Psoas muscle (tissue), 8 donors: ENCODE results near the gene STXBP5. TPM values are rescaled to one million over a fixed set of nuclear protein-coding genes. Genes with fewer than 3 reads are reported as not detected.

ENCODE experiments used
- ATAC-seq, 4 donors: fragments of 200-7000 bp; cut with Tn5 transposase; one replicate each; pipeline ENCODE4 v1.9.1; 2020; ENCODE audit warnings: moderate library complexity in 3 of 4, mild to moderate bottlenecking in 2 of 4
- DNase-seq, 2 donors: peaks; one replicate each; pipeline ENCODE4 v3.0.0-alpha.2; 2020
- H3K27ac ChIP-seq: fragments of 200-600 bp; one replicate; pipeline ENCODE4 v1.8.0; 2022
- H3K27me3 ChIP-seq, 3 donors: fragments of 200-600 bp in 1 of 3; one replicate each; pipeline versions ENCODE4 v1.6.1 to v1.8.0; 2013 to 2022; ENCODE audit warnings: low read length in 2 of 3, mild to moderate bottlenecking in 2 of 3, moderate library complexity in 1 of 3; ENCODE audit not compliant: insufficient read depth in 3 of 3
- H3K36me3 ChIP-seq, 2 donors: fragments of 200-600 bp in 1 of 2; one replicate each; pipeline versions ENCODE4 v1.6.1 to v1.8.0; 2013 to 2022; ENCODE audit warnings: low read depth in 1 of 2, mild to moderate bottlenecking in 1 of 2, moderate library complexity in 1 of 2; ENCODE audit not compliant: insufficient read depth in 1 of 2
- H3K4me1 ChIP-seq: fragments of 200-600 bp; one replicate; pipeline ENCODE4 v1.8.0; 2022
- H3K4me3 ChIP-seq: fragments of 200-600 bp; one replicate; pipeline ENCODE4 v1.8.0; 2022; ENCODE audit warnings: mild to moderate bottlenecking
- H3K9me3 ChIP-seq: fragments of 200-600 bp; one replicate; pipeline ENCODE4 v1.8.0; 2022
- CTCF ChIP-seq: fragments of 200-600 bp; IDR thresholded peaks from one replicate; pipeline ENCODE4 v1.8.0; 2022; ENCODE audit warnings: antibody characterized with exemption
- WGBS, 3 donors: extraction: QIAGEN DNeasy Blood & Tissue Kit; methylation state at CpG; one replicate each; pipeline versions ENCODE4 v1.1.6 to v1.1.7; 2013; 5-methylcytosine and 5-hydroxymethylcytosine counted together
- intact Hi-C, 2 donors: fragments of 100-400 bp; cut with DNase I; formaldehyde crosslinking; loops; one replicate each; pipeline versions ENCODE4 v1.11.0 to v1.14.2; 2022
- long read RNA-seq, 2 donors: library from polyadenylated mRNA; unstranded; transcript quantifications; one replicate each; pipeline ENCODE4 v2.0.0, GENCODE V29; 2021
- polyA plus RNA-seq, 3 donors: library from polyadenylated mRNA; stranded (reverse); fragments of 200-250 nt; gene quantifications; one replicate each; pipeline ENCODE4 v1.2.3, GENCODE V29; 2013
- total RNA-seq, 4 donors: library from RNA; stranded (reverse); fragmentation: NEBNext Ultra II Directional in 2 of 4; extraction: Animal tissue kit (Norgen Biotek cat#: 25700) in 2 of 4; gene quantifications; one replicate each; pipeline versions ENCODE4 v1.2.1 to v1.2.4, GENCODE V29; 2021 to 2023
- donor health status: healthy with polysubstance abuse.
- donor health status: DM: no; HTN: no; CAD: no; lungs with moderate emphysema.
- donor health status: Bipolar disorder and iron deficiency.
- donor health status: healthy.
- donor health status: DM: yes; HTN: yes; CAD: no.
- donor health status: DM: no; HTN: no; CAD: no.
- donor health status: DM: no; HTN: no; CAD: no.
- donor health status: DM: yes; HTN: yes; CAD: no.

Gene STXBP5
- total RNA-seq (10 to 100 TPM; 16.8 to 20.0 (median 18.9) TPM), polyA plus RNA-seq (10 to 100 TPM in 1 of 3 donors, 1 to 10 TPM in 2; 4.1 to 18.7 (median 8.2) TPM)
- long read RNA-seq, donor 1, partial matches to known transcripts = 6 of 13 reads
- long read RNA-seq, donor 1, other reads (novel, unspliced or antisense) = 4 of 13 reads
- long read RNA-seq, donor 2, partial matches to known transcripts = 7 of 12 reads
- long read RNA-seq, donor 2, other reads (novel, unspliced or antisense) = 2 of 12 reads

GRCh38 chr6:147204060-147204785 is at the start of gene STXBP5:
Gene STXBP5, plus strand, starts transcription at chr6:147204417. Its CDS starts 116 bp downstream, at chr6:147204533.
- ATAC-seq = peak; percentile 14 to 34 (median 23)
- 0% methylated on average over 38 to 85 of the region's 85 CpGs for WGBS, 3 donors
- H3K27me3 ChIP-seq = no peaks in the 10 kb centered on the region
- no peaks in the 10 kb centered on the region for H3K9me3 ChIP-seq
- DNase-seq = peak; percentile 50 to 67
- H3K27ac ChIP-seq = peak within 1 kb of the TSS; percentile 98
- H3K4me1 ChIP-seq = peaks cover 22% of the 10 kb centered on the region
- no peak for TF ChIP-seq CTCF
- peak within 1 kb of the TSS; percentile 94 for H3K4me3 ChIP-seq
- H3K36me3 ChIP-seq = no peaks in the 10 kb centered on the region
- intact Hi-C loops = loop anchor here in 1 of 2 donors (10.0 kb wide), 1 partner anchor 349 kb away; no protein-coding TSS in a partner anchor

- no peak for DNase-seq
- Histone ChIP-seq H3K27me3 (no peaks in the 10 kb centered on the region), H3K27ac (no peak overlapping the region), H3K4me1 (no peaks in the 10 kb centered on the region), H3K4me3 (no peak overlapping the region), H3K36me3 (no peaks in the 10 kb centered on the region), H3K9me3 (no peaks in the 10 kb centered on the region)
- 36 to 65% (median 55%) methylated on average over 1 of the region's 1 CpG for WGBS, 3 donors
- no peak for TF ChIP-seq CTCF
- no peak for ATAC-seq
- intact Hi-C loops = no loop called here
Observed at GRCh38 chr6:147154454-147154853, 49.8 kb upstream of the STXBP5 start.

GRCh38 chr6:147156218-147156617 is 48.0 kb upstream of the STXBP5 start:
- intact Hi-C loops = no loop called here
- no peak for TF ChIP-seq CTCF
- ATAC-seq = no peak
- H3K4me3 ChIP-seq = no peak overlapping the region
- no peaks in the 10 kb centered on the region for H3K36me3 ChIP-seq
- no peak for DNase-seq
- H3K9me3 ChIP-seq = no peaks in the 10 kb centered on the region
- no peaks in the 10 kb centered on the region for H3K4me1 ChIP-seq
- no peak overlapping the region for H3K27ac ChIP-seq
- no peaks in the 10 kb centered on the region for H3K27me3 ChIP-seq

GRCh38 chr6:147156799-147157382 is 47.3 kb upstream of the STXBP5 start:
- no peak overlapping the region for H3K4me3 ChIP-seq
- ATAC-seq (peak; percentile 49 to 96 (median 80)), DNase-seq (no peak)
- WGBS, 3 donors = 64 to 76% (median 70%) methylated on average over 4 of the region's 4 CpGs
- intact Hi-C loops = no loop called here
- H3K27ac ChIP-seq = no peak overlapping the region
- no peaks in the 10 kb centered on the region for H3K9me3 ChIP-seq
- no peak for TF ChIP-seq CTCF
- no peaks in the 10 kb centered on the region for H3K36me3 ChIP-seq
- H3K4me1 ChIP-seq = no peaks in the 10 kb centered on the region
- no peaks in the 10 kb centered on the region for H3K27me3 ChIP-seq
